Heart left ventricle (tissue), 13 donors: ENCODE results near the gene FAP.

Source experiments
- POLR2A ChIP-seq, 2 donors: fragments of 450-650 bp; IDR thresholded peaks; one replicate each; pipeline ENCODE4 v1.6.1; 2017; ENCODE audit warnings: antibody characterized with exemption in 2 of 2, mild to moderate bottlenecking in 2 of 2, moderate library complexity in 2 of 2
- TF ChIP-seq, protein P1 (sequence below), 12 donors: fragments of 200-600 bp; sonication (generic) in 4 of 12; IDR thresholded peaks; one replicate each; pipeline versions ENCODE4 v1.5.0 to v1.8.0; 2018 to 2022; ENCODE audit warnings: antibody characterized with exemption in 12 of 12, mild to moderate bottlenecking in 5 of 12
- donor health status: ischemic (EF 13 %, LVEDD 7.1; RV severe dilation, severe dysfunction).
- donor health status: DM: no; HTN: yes; CAD: no.
- donor health status: DM: no; HTN: no; CAD: no.
- donor health status: ischemic (EF 25% LVEDD 6.9; RV normal size, moderate dysfunction).
- donor health status: ischemic (EF 25% LVEDD 5.7; RV mildly dilated, moderate dysfunction).
- donor health status: ischemic (EF 35%, LVEDD 5.7; RV mildly dilated, moderate dysfunction).
- donor health status: nonischemic (EF 11% LVEDD 7.7; RV severe dilation, severe dysfunction).
- donor health status: DM: yes; HTN: yes; CAD: no.
- donor health status: PGD.
- donor health status: ischemic (EF 29% LVEDD 5.4; RV normal size, mild dysfunction).
- donor health status: nonischemic (EF 23%, LVEDD 6.1; RV moderate dilation, normal function).

- TF ChIP-seq, protein P1, sequence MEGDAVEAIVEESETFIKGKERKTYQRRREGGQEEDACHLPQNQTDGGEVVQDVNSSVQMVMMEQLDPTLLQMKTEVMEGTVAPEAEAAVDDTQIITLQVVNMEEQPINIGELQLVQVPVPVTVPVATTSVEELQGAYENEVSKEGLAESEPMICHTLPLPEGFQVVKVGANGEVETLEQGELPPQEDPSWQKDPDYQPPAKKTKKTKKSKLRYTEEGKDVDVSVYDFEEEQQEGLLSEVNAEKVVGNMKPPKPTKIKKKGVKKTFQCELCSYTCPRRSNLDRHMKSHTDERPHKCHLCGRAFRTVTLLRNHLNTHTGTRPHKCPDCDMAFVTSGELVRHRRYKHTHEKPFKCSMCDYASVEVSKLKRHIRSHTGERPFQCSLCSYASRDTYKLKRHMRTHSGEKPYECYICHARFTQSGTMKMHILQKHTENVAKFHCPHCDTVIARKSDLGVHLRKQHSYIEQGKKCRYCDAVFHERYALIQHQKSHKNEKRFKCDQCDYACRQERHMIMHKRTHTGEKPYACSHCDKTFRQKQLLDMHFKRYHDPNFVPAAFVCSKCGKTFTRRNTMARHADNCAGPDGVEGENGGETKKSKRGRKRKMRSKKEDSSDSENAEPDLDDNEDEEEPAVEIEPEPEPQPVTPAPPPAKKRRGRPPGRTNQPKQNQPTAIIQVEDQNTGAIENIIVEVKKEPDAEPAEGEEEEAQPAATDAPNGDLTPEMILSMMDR (IDR thresholded peaks at IDR 0.05): no peak
- no peak for TF ChIP-seq POLR2A (IDR thresholded peaks at IDR 0.05)
Observed at GRCh38 chr2:162282765-162283425, 39.6 kb upstream of the FAP start.
